Right lung (tissue), 5 donors: ENCODE data around the gene TCOF1. TPM values are rescaled to one million over a fixed set of nuclear protein-coding genes. Genes with fewer than 3 reads are reported as not detected.

ENCODE experiments used
- DNase-seq, 2 donors: peaks; one replicate each; pipeline ENCODE4 v3.0.0-alpha.2; 2013
- polyA plus RNA-seq, 5 donors: library from polyadenylated mRNA; unstranded; fragments of 120-200 nt; gene quantifications; one replicate each; pipeline versions ENCODE4 v1.2.1 to v1.2.3, GENCODE V29; 2013; ENCODE audit warnings: inconsistent platforms in 1 of 5, low replicate concordance in 1 of 5; ENCODE audit not compliant: insufficient read length in 5 of 5, insufficient read depth in 1 of 5

Gene TCOF1
- polyA plus RNA-seq, 5 donors = 20.4 to 35.0 (median 28.0) TPM

GRCh38 chr5:150323092-150323491 lies 34.4 kb upstream of the TCOF1 start:
- DNase-seq = no peak

GRCh38 chr5:150323819-150324218 lies 33.7 kb upstream of the TCOF1 start:
- DNase-seq = no peak

- DNase-seq = no peak
Measured at GRCh38 chr5:150325426-150325825, 32.1 kb upstream of the TCOF1 start.

- no peak for DNase-seq
Measured at GRCh38 chr5:150326707-150327106, 30.8 kb upstream of the TCOF1 start.

- DNase-seq = no peak
Measured at GRCh38 chr5:150327139-150327538, 30.4 kb upstream of the TCOF1 start.

- DNase-seq = no peak
Measured at GRCh38 chr5:150328515-150328914, 29.0 kb upstream of the TCOF1 start.

- no peak for DNase-seq
Measured at GRCh38 chr5:150329038-150329437, 28.5 kb upstream of the TCOF1 start.

GRCh38 chr5:150329881-150330876 lies 27.3 kb upstream of the TCOF1 start:
- no peak for DNase-seq

- DNase-seq = no peak
Measured at GRCh38 chr5:150333400-150333799, 24.1 kb upstream of the TCOF1 start.

GRCh38 chr5:150335778-150336177 lies 21.7 kb upstream of the TCOF1 start:
- no peak for DNase-seq

- no peak for DNase-seq
Measured at GRCh38 chr5:150338546-150338945, 19.0 kb upstream of the TCOF1 start.

- no peak for DNase-seq
Measured at GRCh38 chr5:150339165-150339564, 18.3 kb upstream of the TCOF1 start.

GRCh38 chr5:150339841-150340240 lies 17.7 kb upstream of the TCOF1 start:
- DNase-seq = no peak

- DNase-seq = no peak
Measured at GRCh38 chr5:150340614-150341255, 16.8 kb upstream of the TCOF1 start.

- DNase-seq = no peak
Measured at GRCh38 chr5:150341331-150341730, 16.2 kb upstream of the TCOF1 start.

GRCh38 chr5:150341989-150342388 lies 15.5 kb upstream of the TCOF1 start:
- DNase-seq = no peak

GRCh38 chr5:150342583-150342982 lies 14.9 kb upstream of the TCOF1 start:
- no peak for DNase-seq

- no peak for DNase-seq
Measured at GRCh38 chr5:150343994-150344631, 13.4 kb upstream of the TCOF1 start.

- DNase-seq = no peak
Measured at GRCh38 chr5:150345716-150346115, 11.8 kb upstream of the TCOF1 start.

GRCh38 chr5:150346592-150346991 lies 10.9 kb upstream of the TCOF1 start:
- no peak for DNase-seq

GRCh38 chr5:150347003-150347402 lies 10.5 kb upstream of the TCOF1 start:
- no peak for DNase-seq

GRCh38 chr5:150347451-150347850 lies 10.0 kb upstream of the TCOF1 start:
- no peak for DNase-seq
